Trophoblast cell (in vitro differentiated cells and primary cell): ENCODE results near the gene RYR1.

Source experiments
- DNase-seq, 2 donors: peaks; one replicate each; pipeline ENCODE4 v3.0.0-alpha.2; 2016
- H2AFZ ChIP-seq: 2 replicates; pipeline ENCODE4 v1.6.1; 2013; ENCODE audit warnings: low read length, moderate library complexity, mild to moderate bottlenecking; ENCODE audit not compliant: insufficient read depth, poor library complexity
- H2AK5ac ChIP-seq: 2 replicates; pipeline ENCODE4 v1.6.1; 2013; ENCODE audit warnings: mild to moderate bottlenecking, low read length
- H2BK120ac ChIP-seq: 2 replicates; pipeline ENCODE4 v1.6.1; 2013; ENCODE audit warnings: low read length, mild to moderate bottlenecking, moderate library complexity; ENCODE audit not compliant: insufficient read depth, poor library complexity
- H2BK12ac ChIP-seq: 2 replicates; pipeline ENCODE4 v1.6.1; 2013; ENCODE audit warnings: mild to moderate bottlenecking, low read length, moderate library complexity
- H2BK5ac ChIP-seq: 2 replicates; pipeline ENCODE4 v1.6.1; 2013; ENCODE audit warnings: low read length, low read depth, moderate library complexity, mild to moderate bottlenecking; ENCODE audit not compliant: poor library complexity
- H3K14ac ChIP-seq: 2 replicates; pipeline ENCODE4 v1.6.1; 2013; ENCODE audit warnings: mild to moderate bottlenecking, low read length
- H3K18ac ChIP-seq: 2 replicates; pipeline ENCODE4 v1.6.1; 2013; ENCODE audit warnings: mild to moderate bottlenecking, low read length
- H3K23ac ChIP-seq: 2 replicates; pipeline ENCODE4 v1.6.1; 2013; ENCODE audit warnings: low read length
- H3K27ac ChIP-seq: 2 replicates; pipeline ENCODE4 v1.5.1; 2013; ENCODE audit warnings: low read depth, mild to moderate bottlenecking, inconsistent platforms, low read length, moderate library complexity
- H3K27me3 ChIP-seq: 2 replicates; pipeline ENCODE4 v1.6.1; 2013; ENCODE audit warnings: inconsistent platforms, mild to moderate bottlenecking, low read length, moderate library complexity; ENCODE audit not compliant: insufficient read depth
- H3K36me3 ChIP-seq, 2 experiments: 1 replicate in 1 of 2; 2 replicates in 1 of 2; pipeline ENCODE4 v1.6.1; 2013; ENCODE audit warnings: low read length in 2 of 2, mild to moderate bottlenecking in 2 of 2, moderate library complexity in 1 of 2; ENCODE audit not compliant: insufficient read depth in 2 of 2, control insufficient read depth in 1 of 2
- H3K4ac ChIP-seq: 2 replicates; pipeline ENCODE4 v1.6.1; 2013; ENCODE audit warnings: low read depth, mild to moderate bottlenecking, low read length, moderate library complexity
- H3K4me1 ChIP-seq, 2 experiments: 1 replicate in 1 of 2; 2 replicates in 1 of 2; pipeline ENCODE4 v1.6.1; 2013; ENCODE audit warnings: low read length in 2 of 2, mild to moderate bottlenecking in 2 of 2, moderate library complexity in 1 of 2; ENCODE audit not compliant: insufficient read depth in 2 of 2, control insufficient read depth in 1 of 2
- H3K4me2 ChIP-seq: 2 replicates; pipeline ENCODE4 v1.6.1; 2013; ENCODE audit warnings: inconsistent platforms, mild to moderate bottlenecking, low read length, moderate library complexity
- H3K4me3 ChIP-seq: 2 replicates; pipeline ENCODE4 v1.5.1; 2013; ENCODE audit warnings: mild to moderate bottlenecking, low read depth, low read length, inconsistent platforms
- H3K79me1 ChIP-seq: one replicate; pipeline ENCODE4 v1.6.1; 2013; ENCODE audit warnings: low read length
- H3K79me2 ChIP-seq: 2 replicates; pipeline ENCODE4 v1.6.1; 2013; ENCODE audit warnings: low read length, mild to moderate bottlenecking; ENCODE audit not compliant: control insufficient read depth, insufficient read depth, poor library complexity
- H3K9ac ChIP-seq: 2 replicates; pipeline ENCODE4 v1.6.1; 2013; ENCODE audit warnings: mild to moderate bottlenecking, low read length
- H3K9me3 ChIP-seq: 2 replicates; pipeline ENCODE4 v1.6.1; 2013; ENCODE audit warnings: low read depth, mild to moderate bottlenecking, control low read depth, inconsistent platforms, low read length; ENCODE audit not compliant: insufficient read depth
- H4K12ac ChIP-seq: 2 replicates; pipeline ENCODE4 v1.6.1; 2013; ENCODE audit warnings: low read depth, mild to moderate bottlenecking, low read length, moderate library complexity
- H4K8ac ChIP-seq: 2 replicates; pipeline ENCODE4 v1.6.1; 2013; ENCODE audit warnings: low read depth, mild to moderate bottlenecking, low read length, moderate library complexity
- H4K91ac ChIP-seq: one replicate; pipeline ENCODE4 v1.6.1; 2013; ENCODE audit warnings: low read depth, mild to moderate bottlenecking, low read length, moderate library complexity
- WGBS: extraction: QIAGEN DNeasy Blood & Tissue Kit; methylation state at CpG from one replicate; pipeline ENCODE4 v1.1.7; 2013; ENCODE audit warnings: missing lambda C conversion rate; ENCODE audit not compliant: insufficient read length, insufficient coverage; ENCODE audit errors: extremely low coverage; 5-methylcytosine and 5-hydroxymethylcytosine counted together

RYR1 gene

DNA sequence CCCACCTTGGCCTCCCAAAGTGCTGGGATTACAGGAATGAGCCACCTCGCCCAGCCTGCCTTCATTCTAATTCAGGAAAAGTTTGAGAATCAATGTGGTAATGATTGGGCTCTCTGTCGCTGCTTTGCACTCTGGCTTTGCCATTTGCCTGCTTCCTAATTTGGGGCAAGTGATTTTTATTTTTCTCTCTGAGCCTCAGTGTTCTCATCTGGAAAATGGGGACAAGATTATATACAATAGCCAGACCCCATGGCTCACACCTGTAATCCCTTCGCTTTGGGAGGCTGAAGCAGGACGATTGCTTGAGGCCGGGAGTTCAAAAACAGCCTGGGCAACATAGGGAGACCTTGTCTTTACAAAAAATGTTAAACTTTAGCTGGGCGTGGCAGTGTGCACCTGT is 3.8 kb downstream of the RYR1 start:
- DNase-seq, result no peak
- H3K9ac ChIP-seq, result no peak overlapping the region
- no peak overlapping the region for H2BK120ac ChIP-seq
- no CpG with 5 or more reads among the region's 6 CpGs for WGBS
- no peak overlapping the region for H3K14ac ChIP-seq
- peaks cover 4 to 10% of the 10 kb centered on the region in 2 experiments for H3K4me1 ChIP-seq
- H3K27me3 ChIP-seq, result no peaks in the 10 kb centered on the region
- H3K4ac ChIP-seq, result no peak overlapping the region
- no peaks in the 10 kb centered on the region for H3K79me1 ChIP-seq
- no peak overlapping the region for H2BK5ac ChIP-seq
- no peak overlapping the region for H4K91ac ChIP-seq
- no peak overlapping the region for H3K18ac ChIP-seq
- H3K9me3 ChIP-seq, result no peaks in the 10 kb centered on the region
- H3K4me2 ChIP-seq, result no peak overlapping the region
- H2AFZ ChIP-seq, result no peak overlapping the region
- no peaks in the 10 kb centered on the region for H3K79me2 ChIP-seq
- H3K4me3 ChIP-seq, result no peak overlapping the region
- H3K27ac ChIP-seq, result no peak overlapping the region
- no peaks in the 10 kb centered on the region for H3K36me3 ChIP-seq
- H2BK12ac ChIP-seq, result no peak overlapping the region
- no peak overlapping the region for H4K12ac ChIP-seq
- H3K23ac ChIP-seq, result no peak overlapping the region
- H4K8ac ChIP-seq, result no peak overlapping the region
- H2AK5ac ChIP-seq, result no peak overlapping the region

DNA sequence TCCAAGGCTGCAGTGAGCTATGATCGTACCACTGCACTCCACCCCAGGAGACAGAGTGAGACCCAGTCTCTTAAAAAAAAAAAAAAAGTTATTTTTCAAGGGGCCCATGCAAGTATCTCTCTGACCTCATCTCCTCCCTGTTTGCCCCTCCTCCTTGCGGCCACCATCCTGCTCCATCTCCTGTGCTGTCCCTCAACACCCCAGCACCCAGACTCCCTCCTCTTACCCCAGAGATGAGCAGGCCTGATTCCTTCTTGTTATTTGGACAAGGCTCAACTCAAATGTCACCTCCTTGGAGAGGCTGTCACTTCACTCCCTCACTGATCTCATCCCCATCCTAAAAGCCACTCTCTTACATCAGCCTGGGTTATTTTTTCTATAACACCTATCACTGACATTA is 4.4 kb downstream of the RYR1 start:
- Histone ChIP-seq H3K23ac (no peak overlapping the region), H4K12ac (no peak overlapping the region), H3K9me3 (no peaks in the 10 kb centered on the region), H4K91ac (no peak overlapping the region), H2AFZ (no peak overlapping the region), H3K27ac (no peak overlapping the region), H2BK12ac (no peak overlapping the region), H3K36me3 (no peaks in the 10 kb centered on the region), H2BK5ac (no peak overlapping the region), H4K8ac (no peak overlapping the region), H3K4ac (no peak overlapping the region), H3K14ac (no peak overlapping the region), H3K4me2 (no peak overlapping the region), H3K27me3 (no peaks in the 10 kb centered on the region), H3K9ac (no peak overlapping the region), H2AK5ac (no peak overlapping the region), H2BK120ac (no peak overlapping the region), H3K18ac (no peak overlapping the region), H3K79me2 (no peaks in the 10 kb centered on the region), H3K79me1 (no peaks in the 10 kb centered on the region), H3K4me3 (no peak overlapping the region), H3K4me1 (peaks cover 4 to 10% of the 10 kb centered on the region in 2 experiments)
- DNase-seq, result no peak
- WGBS, result no CpG with 5 or more reads among the region's 2 CpGs

DNA sequence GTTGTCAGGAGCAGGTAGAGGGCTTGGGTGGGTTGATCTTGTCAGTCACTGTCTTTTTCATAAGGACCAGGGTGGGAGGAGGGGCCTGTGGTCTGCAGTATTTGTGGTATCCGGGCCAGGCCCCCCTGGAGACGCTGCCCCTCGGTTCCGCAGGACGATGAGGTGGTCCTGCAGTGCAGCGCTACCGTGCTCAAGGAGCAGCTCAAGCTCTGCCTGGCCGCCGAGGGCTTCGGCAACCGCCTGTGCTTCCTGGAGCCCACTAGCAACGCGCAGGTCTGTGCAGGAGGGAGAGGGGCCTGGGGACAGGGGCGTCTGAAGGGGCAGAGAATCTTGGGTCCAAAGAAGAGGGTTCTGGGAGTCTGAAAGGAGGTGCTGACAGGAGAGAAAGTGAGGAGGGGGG is 7.1 kb downstream of the RYR1 start:
- no peak overlapping the region for H3K4me2 ChIP-seq
- H3K36me3 ChIP-seq, result no peaks in the 10 kb centered on the region
- no peak overlapping the region for H4K8ac ChIP-seq
- H4K12ac ChIP-seq, result no peak overlapping the region
- no peak overlapping the region for H3K4ac ChIP-seq
- H3K79me2 ChIP-seq, result no peaks in the 10 kb centered on the region
- H4K91ac ChIP-seq, result no peak overlapping the region
- no peak overlapping the region for H3K27ac ChIP-seq
- H3K79me1 ChIP-seq, result no peaks in the 10 kb centered on the region
- no peak overlapping the region for H3K4me3 ChIP-seq
- H3K23ac ChIP-seq, result no peak overlapping the region
- no peak overlapping the region for H2BK5ac ChIP-seq
- no CpG with 5 or more reads among the region's 14 CpGs for WGBS
- no peak overlapping the region for H2BK12ac ChIP-seq
- H2BK120ac ChIP-seq, result no peak overlapping the region
- H3K9me3 ChIP-seq, result peaks cover 2% of the 10 kb centered on the region
- no peak overlapping the region for H2AFZ ChIP-seq
- no peak overlapping the region for H3K14ac ChIP-seq
- no peak for DNase-seq
- no peak overlapping the region for H2AK5ac ChIP-seq
- H3K4me1 ChIP-seq, result no peaks in the 10 kb centered on the region
- no peak overlapping the region for H3K9ac ChIP-seq
- H3K27me3 ChIP-seq, result no peaks in the 10 kb centered on the region
- H3K18ac ChIP-seq, result no peak overlapping the region

DNA sequence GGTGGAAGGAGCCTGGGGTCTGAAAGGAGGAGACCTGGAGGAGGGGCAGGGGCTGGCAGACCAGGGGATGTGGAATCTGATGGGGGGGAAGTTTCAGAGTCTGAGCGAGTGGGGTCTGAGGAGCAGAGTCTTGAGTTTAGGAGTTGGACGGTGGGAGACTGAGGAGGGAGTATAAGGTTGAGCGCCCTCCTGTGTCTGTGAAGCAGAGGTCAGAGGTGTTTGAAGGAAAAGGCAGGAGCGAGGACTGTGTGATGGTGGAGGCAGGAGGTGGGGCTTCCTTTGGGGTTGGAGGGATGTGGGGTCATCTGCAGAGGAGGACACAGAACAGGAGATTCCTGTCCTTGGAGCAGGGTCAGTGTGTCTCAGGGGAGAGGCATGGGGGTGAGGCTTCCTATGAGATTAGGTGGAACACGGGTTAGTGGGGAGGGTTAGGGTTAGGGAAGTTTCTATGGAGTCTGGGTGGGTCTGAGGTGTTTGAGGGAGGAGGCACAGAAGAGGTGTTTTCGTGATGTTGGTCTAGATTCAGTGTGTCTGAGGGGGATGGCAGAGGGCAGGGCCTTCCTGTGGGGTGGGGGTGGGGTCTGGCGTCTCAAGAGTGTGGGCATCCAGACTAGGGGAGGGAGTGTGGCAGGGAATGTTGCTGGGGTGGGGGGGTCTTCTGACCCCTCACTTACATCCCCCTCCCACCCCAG is 8.3 kb downstream of the RYR1 start:
- no peaks in the 10 kb centered on the region for H3K79me2 ChIP-seq
- no peak overlapping the region for H3K9ac ChIP-seq
- no peak overlapping the region for H3K4ac ChIP-seq
- no peaks in the 10 kb centered on the region for H3K36me3 ChIP-seq
- H3K14ac ChIP-seq, result no peak overlapping the region
- H2AK5ac ChIP-seq, result no peak overlapping the region
- H3K9me3 ChIP-seq, result peaks cover 2% of the 10 kb centered on the region
- H3K23ac ChIP-seq, result no peak overlapping the region
- H2BK120ac ChIP-seq, result no peak overlapping the region
- H3K4me2 ChIP-seq, result no peak overlapping the region
- H3K18ac ChIP-seq, result no peak overlapping the region
- H2BK12ac ChIP-seq, result no peak overlapping the region
- H3K27ac ChIP-seq, result no peak overlapping the region
- H3K4me1 ChIP-seq, result no peaks in the 10 kb centered on the region
- no peak overlapping the region for H4K12ac ChIP-seq
- no peak overlapping the region for H4K91ac ChIP-seq
- no peaks in the 10 kb centered on the region for H3K27me3 ChIP-seq
- H3K79me1 ChIP-seq, result no peaks in the 10 kb centered on the region
- H3K4me3 ChIP-seq, result no peak overlapping the region
- H2BK5ac ChIP-seq, result no peak overlapping the region
- no peak overlapping the region for H4K8ac ChIP-seq
- no peak for DNase-seq
- no peak overlapping the region for H2AFZ ChIP-seq
- WGBS, result no CpG with 5 or more reads among the region's 7 CpGs
